ENCODE results near the gene TNFSF11.
"Not testable (repeated sequence)": the region's sequence is repeated elsewhere in the genome, so short reads cannot be mapped to it uniquely, and the experiment has no call there.

Gene TNFSF11, protein sequence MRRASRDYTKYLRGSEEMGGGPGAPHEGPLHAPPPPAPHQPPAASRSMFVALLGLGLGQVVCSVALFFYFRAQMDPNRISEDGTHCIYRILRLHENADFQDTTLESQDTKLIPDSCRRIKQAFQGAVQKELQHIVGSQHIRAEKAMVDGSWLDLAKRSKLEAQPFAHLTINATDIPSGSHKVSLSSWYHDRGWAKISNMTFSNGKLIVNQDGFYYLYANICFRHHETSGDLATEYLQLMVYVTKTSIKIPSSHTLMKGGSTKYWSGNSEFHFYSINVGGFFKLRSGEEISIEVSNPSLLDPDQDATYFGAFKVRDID

DNA sequence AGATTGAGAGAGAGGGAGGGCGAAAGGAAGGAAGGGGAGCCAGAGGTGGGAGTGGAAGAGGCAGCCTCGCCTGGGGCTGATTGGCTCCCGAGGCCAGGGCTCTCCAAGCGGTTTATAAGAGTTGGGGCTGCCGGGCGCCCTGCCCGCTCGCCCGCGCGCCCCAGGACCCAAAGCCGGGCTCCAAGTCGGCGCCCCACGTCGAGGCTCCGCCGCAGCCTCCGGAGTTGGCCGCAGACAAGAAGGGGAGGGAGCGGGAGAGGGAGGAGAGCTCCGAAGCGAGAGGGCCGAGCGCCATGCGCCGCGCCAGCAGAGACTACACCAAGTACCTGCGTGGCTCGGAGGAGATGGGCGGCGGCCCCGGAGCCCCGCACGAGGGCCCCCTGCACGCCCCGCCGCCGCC, at the start of gene TNFSF11:
TSS of gene TNFSF11 (plus strand) at position 142 of the 400 bp plus-strand sequence. CDS start at position 294, 152 bp downstream.
- DNase-seq (ENCODE audit: low spot score) = no peak

GRCh38 chr13:42524487-42525034, 49.4 kb upstream of the TNFSF11 start:
- no peak for DNase-seq (ENCODE audit: low spot score)

GRCh38 chr13:42525035-42525504, 48.9 kb upstream of the TNFSF11 start:
- DNase-seq (ENCODE audit: low spot score) = no peak

DNA sequence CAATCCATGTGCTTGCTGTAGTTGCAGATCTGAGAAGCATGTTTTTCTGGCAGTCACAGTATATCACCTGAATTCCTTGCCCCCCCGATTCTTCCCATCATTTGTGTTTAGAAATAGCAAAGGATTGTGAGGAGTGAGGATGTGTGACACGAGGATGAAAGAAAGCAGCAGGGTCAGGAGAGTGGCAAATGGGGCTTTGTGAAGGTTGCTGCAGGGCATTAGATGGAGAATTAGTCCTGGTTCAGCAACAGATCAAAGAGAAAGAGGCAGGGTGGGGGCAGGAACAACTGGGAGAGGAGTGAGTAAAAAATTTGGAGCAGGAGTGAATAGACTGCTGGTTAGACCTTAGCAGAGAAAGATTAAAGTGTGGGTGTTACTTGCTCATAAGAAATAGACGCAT, 47.7 kb upstream of the TNFSF11 start:
- no peak for DNase-seq (ENCODE audit: low spot score)

DNA sequence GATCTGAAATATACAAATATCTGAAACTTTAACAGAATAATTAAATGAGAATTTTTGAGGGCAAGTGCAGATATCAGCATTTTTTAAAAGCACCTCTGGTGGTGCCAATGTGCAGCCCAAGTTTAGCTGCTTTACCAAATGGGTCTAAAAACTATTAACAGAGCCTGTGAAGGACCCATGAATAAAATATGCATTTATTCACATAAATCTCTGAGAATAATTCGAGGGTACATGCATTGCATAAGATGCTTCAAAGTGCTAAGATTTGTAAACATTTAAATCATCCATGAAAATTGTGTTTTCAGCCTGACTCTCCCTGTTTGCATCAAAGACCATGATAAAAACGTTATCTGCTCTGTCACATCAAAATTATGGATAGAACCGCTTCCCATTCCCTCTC, 47.1 kb upstream of the TNFSF11 start:
- no peak for DNase-seq (ENCODE audit: low spot score)

- DNase-seq (ENCODE audit: low spot score) = peak; percentile 11
These were observed 41.2 kb upstream of the TNFSF11 start for GRCh38 chr13:42532561-42533335.

GRCh38 chr13:42533336-42533591, 40.7 kb upstream of the TNFSF11 start:
- DNase-seq (ENCODE audit: low spot score) = no peak

DNA sequence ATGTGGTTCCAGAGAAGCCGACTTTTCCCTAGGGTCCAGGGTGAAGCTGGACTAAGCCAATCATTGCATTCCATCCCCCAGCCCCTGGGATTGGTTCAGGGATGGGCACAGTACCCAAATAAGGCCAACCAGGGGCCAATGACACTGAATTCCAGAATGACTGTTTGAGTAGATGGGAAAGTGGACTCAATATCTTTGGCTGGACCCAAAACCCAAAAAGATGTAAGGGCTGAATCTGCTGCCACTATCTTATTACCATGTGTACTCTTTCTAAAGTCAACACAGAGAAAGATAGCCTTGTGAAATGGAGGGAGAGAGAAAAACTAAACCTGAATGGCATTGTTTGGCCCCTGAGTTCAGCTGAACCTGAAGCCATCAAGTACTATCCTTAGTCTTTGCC, 39.2 kb upstream of the TNFSF11 start:
- DNase-seq (ENCODE audit: low spot score) = no peak

GRCh38 chr13:42538996-42539395, 35.0 kb upstream of the TNFSF11 start:
- DNase-seq (ENCODE audit: low spot score) = no peak

GRCh38 chr13:42539670-42540069, 34.3 kb upstream of the TNFSF11 start:
- no peak for DNase-seq (ENCODE audit: low spot score)

DNA sequence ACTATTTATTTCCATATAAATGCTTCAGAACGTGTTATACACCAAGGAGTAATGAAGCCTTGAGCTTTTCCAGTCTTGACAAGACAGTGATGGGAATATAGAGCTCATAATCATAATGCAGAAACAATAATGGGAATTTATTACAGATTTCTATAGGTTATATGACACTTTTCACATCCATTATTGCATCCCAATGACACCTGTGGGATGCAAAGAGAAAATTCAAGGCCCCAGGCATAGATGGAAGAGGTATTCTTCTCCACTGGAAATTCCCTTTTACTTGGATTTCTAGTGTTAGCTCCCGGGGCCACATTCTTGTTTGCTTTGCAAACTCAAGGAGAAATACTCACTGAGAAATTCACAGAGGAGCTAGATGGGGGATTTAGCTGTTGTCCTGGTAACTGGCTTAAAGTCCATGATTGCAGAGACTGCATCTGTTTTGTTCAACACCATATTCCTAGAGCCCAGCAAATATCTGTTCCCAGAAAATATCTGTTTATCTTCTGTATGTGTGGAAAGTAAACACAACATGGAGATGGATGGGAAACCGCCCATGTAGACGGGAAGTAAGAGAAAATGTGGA, 30.6 kb upstream of the TNFSF11 start:
- no peak for DNase-seq (ENCODE audit: low spot score)

DNA sequence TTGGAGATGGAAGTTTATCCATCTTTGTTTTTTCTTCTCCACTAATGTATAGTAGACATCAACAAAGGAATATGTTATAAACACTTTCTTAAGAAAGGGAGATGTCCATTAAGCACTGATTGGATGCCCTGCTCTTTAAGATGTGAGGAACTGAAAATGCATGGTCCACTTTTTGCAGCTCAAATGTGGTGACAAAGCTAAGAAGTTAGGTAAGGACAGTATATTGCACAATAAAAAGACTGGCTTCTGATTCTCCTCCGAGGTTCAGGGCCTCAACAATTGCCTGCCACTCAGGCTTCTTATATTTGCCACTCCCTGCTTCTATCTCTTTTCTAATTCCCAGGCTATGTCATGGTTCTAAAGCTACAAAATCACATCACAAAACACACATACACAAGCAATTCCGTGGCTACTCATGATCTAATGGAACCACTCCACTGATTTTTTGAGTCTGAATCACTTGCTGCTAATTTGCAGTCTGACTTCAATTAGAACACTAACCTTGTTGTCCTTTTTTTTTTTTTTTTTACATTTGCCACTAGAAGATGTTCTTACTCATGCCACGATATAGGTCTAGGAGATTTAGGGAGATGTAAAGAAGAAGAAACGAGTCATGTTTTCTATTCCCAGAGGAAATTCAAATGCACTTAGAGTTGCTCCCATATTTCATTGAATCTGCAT, 29.6 kb upstream of the TNFSF11 start:
- DNase-seq (ENCODE audit: low spot score) = peak; percentile 27

- DNase-seq (ENCODE audit: low spot score) = no peak
These were observed 28.1 kb upstream of the TNFSF11 start for GRCh38 chr13:42545842-42546241.

DNA sequence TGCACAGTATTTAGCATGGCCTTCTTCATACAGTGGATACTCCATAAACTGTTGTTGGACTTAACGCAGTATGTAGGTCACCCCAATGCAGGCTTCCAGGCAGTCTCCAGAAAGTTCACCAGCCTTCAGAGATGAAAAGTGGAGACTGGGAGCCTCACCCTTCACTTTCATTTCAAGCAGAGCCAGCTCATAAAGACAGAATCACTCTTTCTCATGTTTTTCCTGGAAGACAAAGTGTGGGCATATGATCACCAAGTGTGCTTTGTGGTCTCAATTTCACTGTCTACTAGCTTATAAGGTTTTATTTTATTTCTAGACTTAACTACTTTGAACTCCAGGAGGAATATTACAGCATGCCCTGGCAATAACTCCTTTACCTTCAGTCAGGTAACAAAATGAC, 26.3 kb upstream of the TNFSF11 start:
- DNase-seq (ENCODE audit: low spot score) = no peak

DNA sequence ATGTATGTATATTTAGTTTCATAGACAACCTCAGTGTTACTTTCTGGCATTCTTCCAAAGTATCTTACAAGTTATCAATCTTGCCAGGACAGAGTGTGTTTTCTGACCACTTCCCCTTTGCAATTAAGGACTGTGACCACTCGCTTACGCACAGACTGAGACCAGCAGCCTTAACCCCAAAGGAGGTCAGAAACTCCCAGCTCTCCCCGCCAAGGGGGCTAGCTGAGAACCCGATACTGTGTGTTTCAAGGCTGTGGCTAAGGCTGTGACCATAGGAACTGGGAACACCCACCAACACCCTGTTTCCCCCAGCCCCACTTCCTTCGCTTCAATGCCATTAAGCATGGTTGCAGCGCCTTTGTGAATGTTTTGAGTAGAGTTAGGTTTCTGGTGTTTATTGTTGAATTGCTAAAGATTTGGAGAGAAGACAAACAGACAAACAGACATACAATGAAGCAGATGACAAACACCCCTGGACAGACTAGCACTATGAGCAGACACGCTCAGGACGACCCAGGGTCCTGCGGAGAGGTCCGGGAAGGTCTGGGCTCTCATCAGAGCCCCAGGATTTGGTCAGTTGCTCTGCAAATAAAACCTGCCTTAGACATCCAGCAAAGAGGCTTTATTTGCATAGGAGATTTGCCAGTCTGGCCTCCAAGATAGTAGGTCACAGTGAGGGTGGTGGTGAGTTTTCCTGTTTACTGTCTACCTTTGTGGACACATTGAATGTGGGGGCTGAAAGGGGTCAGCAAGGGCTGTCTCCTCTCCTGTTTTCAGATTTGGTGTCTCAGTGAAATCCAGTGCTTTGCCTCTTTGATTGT, 25.0 kb upstream of the TNFSF11 start:
- DNase-seq (ENCODE audit: low spot score) = peak; percentile 6

GRCh38 chr13:42549552-42549936, 24.4 kb upstream of the TNFSF11 start:
- no peak for DNase-seq (ENCODE audit: low spot score)

DNA sequence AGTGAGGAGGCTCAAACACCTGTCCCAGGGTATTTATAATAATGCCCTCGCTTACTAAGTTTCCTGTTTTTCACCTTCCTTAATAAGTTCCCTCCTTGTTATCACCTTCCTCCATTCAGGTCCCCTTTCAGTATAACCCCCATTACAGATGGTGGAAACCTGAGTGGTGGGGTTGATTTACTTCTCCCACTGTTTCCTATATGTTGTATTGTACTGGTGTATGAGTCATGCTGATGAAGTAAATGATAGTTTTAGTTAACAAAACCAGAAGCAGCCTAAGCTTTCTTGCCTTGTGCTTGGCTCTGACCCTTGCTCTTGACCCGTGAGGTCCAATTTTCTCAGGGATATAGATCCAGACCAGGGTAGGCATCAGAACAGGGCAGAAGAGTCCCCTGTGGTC, 22.3 kb upstream of the TNFSF11 start:
- DNase-seq (ENCODE audit: low spot score) = no peak

- no peak for DNase-seq (ENCODE audit: low spot score)
These were observed 20.6 kb upstream of the TNFSF11 start for GRCh38 chr13:42553098-42554046.

DNA sequence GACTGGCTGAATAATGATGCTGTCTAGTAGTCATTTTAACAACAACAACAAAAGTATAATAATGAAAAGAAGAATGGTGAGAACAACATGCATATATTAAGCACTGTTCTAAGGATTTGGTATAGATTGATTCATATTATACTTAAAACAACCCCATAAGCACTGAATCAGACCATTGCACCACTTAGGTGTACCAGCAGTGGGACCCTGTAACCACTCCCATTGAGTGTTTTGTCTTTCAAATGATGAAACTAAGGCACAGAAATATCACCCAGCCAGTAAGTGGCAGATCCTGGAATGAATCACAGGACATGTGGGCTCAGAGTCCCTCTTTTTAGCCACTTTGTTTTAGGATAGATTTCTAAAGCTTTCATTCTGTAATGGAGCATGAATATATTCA, 14.9 kb upstream of the TNFSF11 start:
- DNase-seq (ENCODE audit: low spot score) = no peak

- DNase-seq (ENCODE audit: low spot score) = not testable (repeated sequence)
These were observed 14.3 kb upstream of the TNFSF11 start for GRCh38 chr13:42559573-42560218.

Data from globus pallidus (tissue), 1 donor.